PC-9 (cell line): ENCODE measurements around the gene PTPRM.

ENCODE experiments used
- CTCF ChIP-seq: fragments of 200-600 bp; sonication (generic); conservative IDR thresholded peaks from 2 replicates; pipeline ENCODE4 v1.6.1; 2017; ENCODE audit warnings: mixed run types, antibody characterized with exemption, mild to moderate bottlenecking, moderate library complexity
- EZH2 ChIP-seq: fragments of 200-600 bp; sonication (generic); IDR thresholded peaks from 2 replicates; pipeline ENCODE4 v1.8.0; 2017; ENCODE audit warnings: antibody characterized with exemption, low read depth

- no peak for TF ChIP-seq CTCF
- TF ChIP-seq EZH2: no peak
Measured at GRCh38 chr18:7770908-7771307, 203.8 kb downstream of the PTPRM start.
